Measurements from ENCODE around the gene RALGAPA2.

The RALGAPA2 gene

GRCh38 chr20:20362774-20363433 lies 349.5 kb downstream of the RALGAPA2 start:
- no peak overlapping the region for H3K4me3 ChIP-seq (ENCODE audit: insufficient read depth, low read length, poor library complexity, severe bottlenecking)
- H3F3A ChIP-seq (ENCODE audit: insufficient read depth) = peaks cover 8% of the 10 kb centered on the region; the same call in 1 of the 2 replicates
- H3K27ac ChIP-seq (ENCODE audit: low read depth, low read length) = no peak overlapping the region
- H3K9ac ChIP-seq (ENCODE audit: low read length) = no peak overlapping the region
- H3K4me2 ChIP-seq (ENCODE audit: low read depth, low read length, poor library complexity, severe bottlenecking) = no peak overlapping the region
- H4K20me1 ChIP-seq (ENCODE audit: low read depth, low read length) = no peaks in the 10 kb centered on the region
- no peaks in the 10 kb centered on the region for H3K79me2 ChIP-seq (ENCODE audit: insufficient read depth, low read length)
- H3K9me3 ChIP-seq (ENCODE audit: insufficient read depth, low read length) = no peaks in the 10 kb centered on the region
- H3K9me2 ChIP-seq (replicated peaks; ENCODE audit: insufficient read depth, low read length) = no peaks in the 10 kb centered on the region
- H3K27me3 ChIP-seq (ENCODE audit: low read length) = no peaks in the 10 kb centered on the region
- no peaks in the 10 kb centered on the region for H3K36me3 ChIP-seq (ENCODE audit: low read length)
- TF ChIP-seq EZH2phosphoT487 (conservative IDR thresholded peaks at IDR 0.05; ENCODE audit: low read length) (no peak), CTCF (IDR thresholded peaks at IDR 0.05; ENCODE audit: insufficient read depth, low read length, poor library complexity, severe bottlenecking) (no peak)
- no peak overlapping the region for H2AFZ ChIP-seq (ENCODE audit: low read depth, low read length, severe bottlenecking)

GRCh38 chr20:20360464-20360863 lies 352.0 kb downstream of the RALGAPA2 start:
- Histone ChIP-seq H3K79me2 (ENCODE audit: insufficient read depth, low read length) (no peaks in the 10 kb centered on the region), H3K27ac (ENCODE audit: low read depth, low read length) (no peak overlapping the region), H3K36me3 (ENCODE audit: low read length) (no peaks in the 10 kb centered on the region), H3K9me2 (replicated peaks; ENCODE audit: insufficient read depth, low read length) (no peaks in the 10 kb centered on the region), H2AFZ (ENCODE audit: low read depth, low read length, severe bottlenecking) (no peak overlapping the region), H3F3A (ENCODE audit: insufficient read depth) (0 out of 2 replicates have a peak, but pooled peaks cover 5% of the 10 kb centered on the region), H3K9ac (ENCODE audit: low read length) (no peak overlapping the region), H4K20me1 (ENCODE audit: low read depth, low read length) (no peaks in the 10 kb centered on the region), H3K4me3 (ENCODE audit: insufficient read depth, low read length, poor library complexity, severe bottlenecking) (no peak overlapping the region), H3K9me3 (ENCODE audit: insufficient read depth, low read length) (no peaks in the 10 kb centered on the region), H3K27me3 (ENCODE audit: low read length) (no peaks in the 10 kb centered on the region), H3K4me2 (ENCODE audit: low read depth, low read length, poor library complexity, severe bottlenecking) (no peak overlapping the region)
- TF ChIP-seq EZH2phosphoT487 (conservative IDR thresholded peaks at IDR 0.05; ENCODE audit: low read length) (no peak), CTCF (IDR thresholded peaks at IDR 0.05; ENCODE audit: insufficient read depth, low read length, poor library complexity, severe bottlenecking) (peak; percentile 51)

GRCh38 chr20:20359628-20360027 lies 352.8 kb downstream of the RALGAPA2 start:
- no peaks in the 10 kb centered on the region for H4K20me1 ChIP-seq (ENCODE audit: low read depth, low read length)
- no peaks in the 10 kb centered on the region for H3K9me2 ChIP-seq (replicated peaks; ENCODE audit: insufficient read depth, low read length)
- no peak overlapping the region for H3K4me2 ChIP-seq (ENCODE audit: low read depth, low read length, poor library complexity, severe bottlenecking)
- H3K9me3 ChIP-seq (ENCODE audit: insufficient read depth, low read length) = no peaks in the 10 kb centered on the region
- no peak for TF ChIP-seq CTCF (IDR thresholded peaks at IDR 0.05; ENCODE audit: insufficient read depth, low read length, poor library complexity, severe bottlenecking)
- TF ChIP-seq EZH2phosphoT487 (conservative IDR thresholded peaks at IDR 0.05; ENCODE audit: low read length) = no peak
- no peaks in the 10 kb centered on the region for H3K79me2 ChIP-seq (ENCODE audit: insufficient read depth, low read length)
- no peaks in the 10 kb centered on the region for H3K36me3 ChIP-seq (ENCODE audit: low read length)
- H3K4me3 ChIP-seq (ENCODE audit: insufficient read depth, low read length, poor library complexity, severe bottlenecking) = no peak overlapping the region
- H3K9ac ChIP-seq (ENCODE audit: low read length) = no peak overlapping the region
- H3K27me3 ChIP-seq (ENCODE audit: low read length) = no peaks in the 10 kb centered on the region
- H3K27ac ChIP-seq (ENCODE audit: low read depth, low read length) = no peak overlapping the region
- no peak overlapping the region for H2AFZ ChIP-seq (ENCODE audit: low read depth, low read length, severe bottlenecking)
- H3F3A ChIP-seq (ENCODE audit: insufficient read depth) = 0 out of 2 replicates have a peak, but pooled peaks cover 5% of the 10 kb centered on the region
